Mucosa of descending colon (tissue), 3 donors: Measurements from ENCODE around the gene CACNA2D3. TPM values are rescaled to one million over a fixed set of nuclear protein-coding genes. Genes with fewer than 3 reads are reported as not detected.

ENCODE experiments used
- ATAC-seq: fragments of 200-7000 bp; cut with Tn5 transposase; one replicate; pipeline ENCODE4 v1.9.1; 2020; ENCODE audit warnings: mild to moderate bottlenecking, moderate library complexity
- DNase-seq, 3 donors: peaks; one replicate each; pipeline ENCODE4 v3.0.0-alpha.2; 2020
- H3K36me3 ChIP-seq: fragments of 200-600 bp; one replicate; pipeline ENCODE4 v1.8.0; 2021; ENCODE audit warnings: low read depth, mild to moderate bottlenecking
- H3K4me1 ChIP-seq: fragments of 200-600 bp; one replicate; pipeline ENCODE4 v1.8.0; 2021; ENCODE audit warnings: low read depth, mild to moderate bottlenecking
- H3K4me3 ChIP-seq: fragments of 200-600 bp; one replicate; pipeline ENCODE4 v1.8.0; 2021; ENCODE audit warnings: mild to moderate bottlenecking
- H3K9me3 ChIP-seq: fragments of 200-600 bp; one replicate; pipeline ENCODE4 v1.8.0; 2021; ENCODE audit warnings: mild to moderate bottlenecking
- CTCF ChIP-seq: fragments of 200-600 bp; IDR thresholded peaks from one replicate; pipeline ENCODE4 v1.8.0; 2022; ENCODE audit warnings: antibody characterized with exemption, mild to moderate bottlenecking
- intact Hi-C, 2 donors: fragments of 100-400 bp; cut with DNase I in 1 of 2; cut with micrococcal nuclease in 1 of 2; formaldehyde crosslinking; loops; one replicate each; pipeline versions ENCODE4 v1.11.0 to v1.11.1; 2022; cut with DNase I, micrococcal nuclease
- total RNA-seq, 3 donors: library from RNA; stranded (reverse); fragmentation: NEBNext Ultra II Directional in 2 of 3; extraction: Animal tissue kit (Norgen Biotek cat#: 25700) in 2 of 3; gene quantifications; one replicate each; pipeline versions ENCODE4 v1.2.1 to v1.2.4, GENCODE V29; 2021 to 2023
- donor health status: DM: no; HTN: no; CAD: no; lungs with moderate emphysema.
- donor health status: DM: no; HTN: no; CAD: no.
- donor health status: DM: no; HTN: yes; CAD: no.

Gene CACNA2D3
- total RNA-seq, 3 donors from 2014 or later: 0.34 to 3.5 (median 0.55) TPM

GRCh38 chr3:54756330-54756731 is 634.0 kb downstream of the CACNA2D3 start:
- DNase-seq (no peak), ATAC-seq (no peak)
- Histone ChIP-seq H3K36me3 (no peaks in the 10 kb centered on the region), H3K4me1 (no peaks in the 10 kb centered on the region), H3K9me3 (no peaks in the 10 kb centered on the region), H3K4me3 (no peak overlapping the region)
- intact Hi-C loops: no loop called here
- no peak for TF ChIP-seq CTCF

- intact Hi-C loops: no loop called here
- TF ChIP-seq CTCF: no peak
- ATAC-seq (no peak), DNase-seq (no peak)
- no peaks in the 10 kb centered on the region for H3K36me3 ChIP-seq
- H3K4me3 ChIP-seq: no peak overlapping the region
- H3K4me1 ChIP-seq: no peaks in the 10 kb centered on the region
- no peaks in the 10 kb centered on the region for H3K9me3 ChIP-seq
Measured at GRCh38 chr3:54758461-54758860, 636.1 kb downstream of the CACNA2D3 start.

GRCh38 chr3:54759166-54759565 is 636.8 kb downstream of the CACNA2D3 start:
- Histone ChIP-seq H3K4me1 (no peaks in the 10 kb centered on the region), H3K9me3 (no peaks in the 10 kb centered on the region), H3K36me3 (no peaks in the 10 kb centered on the region), H3K4me3 (no peak overlapping the region)
- no peak for TF ChIP-seq CTCF
- intact Hi-C loops: no loop called here
- DNase-seq (no peak), ATAC-seq (no peak)

- H3K4me1 ChIP-seq: no peaks in the 10 kb centered on the region
- no peak for TF ChIP-seq CTCF
- no peak for DNase-seq
- no peak overlapping the region for H3K4me3 ChIP-seq
- no peaks in the 10 kb centered on the region for H3K9me3 ChIP-seq
- ATAC-seq: no peak
- intact Hi-C loops: no loop called here
- H3K36me3 ChIP-seq: no peaks in the 10 kb centered on the region
Measured at GRCh38 chr3:54760201-54760600, 637.8 kb downstream of the CACNA2D3 start.

GRCh38 chr3:54761637-54762036 is 639.3 kb downstream of the CACNA2D3 start:
- ATAC-seq: no peak
- intact Hi-C loops: no loop called here

More at GRCh38 chr3:54761637-54762036, 639.3 kb downstream of the CACNA2D3 start:
- Histone ChIP-seq H3K9me3 (no peaks in the 10 kb centered on the region), H3K4me3 (no peak overlapping the region), H3K4me1 (no peaks in the 10 kb centered on the region), H3K36me3 (no peaks in the 10 kb centered on the region)
- no peak for TF ChIP-seq CTCF
- DNase-seq: no peak
